Activated T-helper 17 cell treated with anti-CD3 and anti-CD28 coated beads, Interleukin-2, amount 50 U/mL, for 72 hours (primary cell): ENCODE results near the gene ZBTB42. TPM values are rescaled to one million over a fixed set of nuclear protein-coding genes. Genes with fewer than 3 reads are reported as not detected.

Source experiments
- ATAC-seq: fragments of 150-1000 bp; cut with Tn5 transposase; replicated peaks from 2 replicates; pipeline ENCODE4 v1.10.0; 2021; ENCODE audit warnings: mild to moderate bottlenecking, moderate library complexity
- H3K27ac Mint-ChIP-seq: one replicate; pipeline ENCODE4 v1.8.0; 2022; ENCODE audit warnings: mixed read lengths
- H3K27me3 Mint-ChIP-seq: one replicate; pipeline ENCODE4 v1.8.0; 2022; ENCODE audit warnings: mixed read lengths
- H3K36me3 Mint-ChIP-seq: one replicate; pipeline ENCODE4 v1.8.0; 2022; ENCODE audit warnings: low read depth, mild to moderate bottlenecking, mixed read lengths
- H3K4me1 Mint-ChIP-seq: one replicate; pipeline ENCODE4 v1.8.0; 2022; ENCODE audit warnings: mixed read lengths
- H3K4me3 Mint-ChIP-seq: one replicate; pipeline ENCODE4 v1.8.0; 2022; ENCODE audit warnings: mild to moderate bottlenecking, mixed read lengths
- H3K9me3 Mint-ChIP-seq: one replicate; pipeline ENCODE4 v1.8.0; 2022; ENCODE audit warnings: mixed read lengths
- total RNA-seq, 2 donors: library from RNA; stranded (reverse); gene quantifications; one replicate each; pipeline ENCODE4 v1.2.3, GENCODE V29; 2022

Gene ZBTB42
- total RNA-seq = 1 to 10 TPM; 3.0 to 3.2 TPM

DNA sequence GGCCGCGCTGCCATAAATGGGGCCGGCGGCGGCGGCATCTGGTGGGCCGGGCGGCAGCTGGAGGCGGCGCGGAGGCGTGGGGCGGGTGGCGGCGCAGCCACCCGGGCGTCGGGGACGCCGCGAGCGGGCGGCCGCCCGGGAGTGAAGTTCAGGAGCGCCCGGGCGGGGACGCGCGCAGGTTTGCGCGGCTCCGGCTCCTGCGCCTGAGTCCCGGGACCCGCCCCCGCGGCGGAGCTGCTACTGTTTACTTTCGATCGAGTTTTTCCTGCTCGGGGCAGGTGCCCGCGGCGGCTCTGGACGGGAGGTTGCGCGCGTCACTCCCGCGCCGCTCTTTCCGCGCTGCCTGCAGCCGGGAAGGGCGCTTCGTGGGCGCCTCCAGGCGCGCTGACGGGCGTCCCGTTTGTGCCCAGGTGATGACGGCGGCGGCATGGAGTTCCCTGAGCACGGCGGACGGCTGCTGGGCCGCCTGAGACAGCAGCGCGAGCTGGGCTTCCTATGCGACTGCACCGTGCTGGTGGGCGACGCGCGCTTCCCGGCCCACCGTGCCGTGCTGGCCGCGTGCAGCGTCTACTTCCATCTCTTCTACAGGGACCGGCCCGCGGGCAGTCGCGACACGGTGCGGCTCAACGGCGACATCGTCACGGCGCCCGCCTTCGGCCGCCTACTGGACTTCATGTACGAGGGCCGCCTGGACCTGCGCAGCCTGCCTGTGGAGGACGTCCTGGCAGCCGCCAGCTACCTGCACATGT is at the start of gene ZBTB42:
Gene ZBTB42, plus strand, starts transcription at position 331 of the 749 bp plus-strand sequence. Its CDS starts 97 bp downstream, at position 428.
- Mint-ChIP-seq H3K4me3 (peak within 1 kb of the TSS; percentile 77), H3K4me1 (peaks cover 5% of the 10 kb centered on the region), H3K27ac (no peak within 1 kb of the TSS), H3K27me3 (no peaks in the 10 kb centered on the region), H3K9me3 (no peaks in the 10 kb centered on the region), H3K36me3 (no peaks in the 10 kb centered on the region)
- ATAC-seq = peak; percentile 68

DNA sequence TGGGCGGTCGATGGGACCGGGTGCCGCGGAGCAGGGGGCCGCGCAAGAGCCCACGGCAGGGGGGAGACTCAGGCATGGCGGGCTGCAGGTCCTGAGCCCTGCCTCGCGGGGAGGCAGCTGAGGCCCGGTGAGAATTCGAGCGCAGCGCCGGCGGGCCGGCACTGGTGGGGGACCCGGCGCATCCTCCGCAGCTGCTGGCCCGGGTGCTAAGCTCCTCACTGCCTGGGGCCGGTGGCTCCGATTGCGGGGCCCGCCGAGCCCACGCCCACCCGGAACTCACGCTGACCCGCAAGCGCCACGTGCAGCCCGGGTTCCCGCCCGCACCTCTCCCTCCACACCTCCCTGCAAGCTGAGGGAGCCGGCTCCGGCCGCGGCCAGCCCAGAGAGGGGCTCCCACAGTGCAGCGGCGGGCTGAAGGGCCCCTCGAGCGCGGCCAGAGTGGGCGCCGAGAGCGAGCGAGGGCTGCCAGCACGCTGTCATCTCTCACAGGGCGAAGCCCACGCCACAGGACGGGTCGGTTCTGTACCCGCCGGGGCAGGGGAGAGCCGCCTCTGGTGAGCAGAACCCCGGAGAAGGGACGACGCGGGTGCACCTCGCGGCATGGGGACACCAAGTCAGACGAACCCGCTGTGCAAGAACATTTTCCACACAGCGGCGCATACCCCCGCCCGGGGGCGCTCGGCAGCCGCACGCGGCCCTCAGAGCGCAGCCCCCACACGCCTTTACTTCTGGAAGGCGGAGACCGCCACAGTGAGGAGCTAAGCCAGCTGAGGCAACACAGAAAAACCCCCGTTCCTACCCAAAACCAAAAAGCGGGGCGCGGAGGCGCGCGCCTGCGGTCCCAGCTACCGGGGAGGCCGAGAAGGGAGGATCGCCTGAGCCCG is 49.1 kb upstream of the ZBTB42 start:
- Mint-ChIP-seq H3K27ac (peak overlapping the region; percentile 89), H3K4me1 (peaks cover 16% of the 10 kb centered on the region), H3K27me3 (no peaks in the 10 kb centered on the region), H3K4me3 (peak overlapping the region; percentile 93), H3K36me3 (peaks cover 23% of the 10 kb centered on the region), H3K9me3 (no peaks in the 10 kb centered on the region)
- no peak for ATAC-seq

DNA sequence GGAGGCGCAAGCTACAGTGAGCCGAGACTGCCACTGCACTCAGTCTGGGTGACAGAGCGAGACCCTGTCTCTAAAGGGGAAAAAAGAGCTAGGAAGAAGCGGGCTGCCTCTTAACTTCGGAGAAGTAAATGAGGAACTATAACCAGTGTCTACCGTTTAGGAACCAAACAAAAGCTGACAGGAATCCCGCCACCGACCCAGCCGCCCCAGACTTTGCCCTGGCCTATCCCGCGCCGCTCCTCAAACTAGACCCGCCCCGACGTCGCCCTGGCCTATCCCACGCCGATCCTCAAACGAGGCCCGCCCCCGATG is 48.5 kb upstream of the ZBTB42 start:
- ATAC-seq = peak; percentile 1
- H3K4me1 Mint-ChIP-seq = peaks cover 16% of the 10 kb centered on the region
- H3K9me3 Mint-ChIP-seq = no peaks in the 10 kb centered on the region
- no peaks in the 10 kb centered on the region for H3K27me3 Mint-ChIP-seq
- H3K27ac Mint-ChIP-seq = peak overlapping the region; percentile 89
- peaks cover 28% of the 10 kb centered on the region for H3K36me3 Mint-ChIP-seq
- H3K4me3 Mint-ChIP-seq = peak overlapping the region; percentile 93

DNA sequence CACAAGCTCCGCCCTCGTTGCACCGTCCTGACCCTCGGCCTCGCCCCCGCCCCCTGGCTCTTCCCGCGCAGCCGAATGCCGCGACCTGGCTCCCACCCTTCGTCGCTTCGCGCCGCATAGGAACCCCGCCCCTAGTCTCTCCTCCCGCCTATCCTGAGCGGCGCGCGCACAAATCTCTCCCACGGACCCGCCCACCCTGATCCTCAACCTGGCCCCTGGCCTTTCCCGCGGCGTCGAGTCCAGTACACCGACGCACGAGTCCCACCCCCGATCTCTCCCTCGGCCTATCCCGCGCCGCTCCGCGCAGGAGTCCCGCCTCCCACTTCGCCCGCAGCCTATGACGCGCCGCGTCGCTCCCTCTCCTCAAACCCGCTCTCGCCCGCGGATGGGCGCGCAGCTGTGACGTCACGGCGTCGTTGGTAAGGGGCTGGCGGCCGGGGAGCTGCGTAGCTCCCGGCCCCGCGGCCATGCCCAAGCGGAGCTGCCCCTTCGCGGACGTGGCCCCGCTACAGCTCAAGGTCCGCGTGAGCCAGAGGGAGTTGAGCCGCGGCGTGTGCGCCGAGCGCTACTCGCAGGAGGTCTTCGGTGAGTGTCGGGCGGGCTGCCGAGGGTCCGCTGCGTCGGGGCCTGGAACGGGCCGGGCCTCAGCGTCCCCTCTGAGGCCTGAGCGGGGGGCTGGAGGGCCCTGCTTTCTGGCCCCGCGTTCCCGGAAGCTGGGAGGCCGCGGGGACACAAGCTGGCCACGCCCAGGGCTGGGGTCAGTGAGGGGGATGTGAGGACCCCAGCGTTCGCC is 48.0 kb upstream of the ZBTB42 start, which contains the start of gene SIVA1:
Gene SIVA1, plus strand, starts transcription at position 413 of the 793 bp plus-strand sequence. Its CDS starts 55 bp downstream, at position 468.
- Mint-ChIP-seq H3K4me3 (peak within 1 kb of the TSS; percentile 93), H3K27me3 (no peaks in the 10 kb centered on the region), H3K9me3 (no peaks in the 10 kb centered on the region), H3K4me1 (peaks cover 16% of the 10 kb centered on the region), H3K27ac (peak within 1 kb of the TSS; percentile 89), H3K36me3 (peaks cover 34% of the 10 kb centered on the region)
- peak; percentile 94 for ATAC-seq

DNA sequence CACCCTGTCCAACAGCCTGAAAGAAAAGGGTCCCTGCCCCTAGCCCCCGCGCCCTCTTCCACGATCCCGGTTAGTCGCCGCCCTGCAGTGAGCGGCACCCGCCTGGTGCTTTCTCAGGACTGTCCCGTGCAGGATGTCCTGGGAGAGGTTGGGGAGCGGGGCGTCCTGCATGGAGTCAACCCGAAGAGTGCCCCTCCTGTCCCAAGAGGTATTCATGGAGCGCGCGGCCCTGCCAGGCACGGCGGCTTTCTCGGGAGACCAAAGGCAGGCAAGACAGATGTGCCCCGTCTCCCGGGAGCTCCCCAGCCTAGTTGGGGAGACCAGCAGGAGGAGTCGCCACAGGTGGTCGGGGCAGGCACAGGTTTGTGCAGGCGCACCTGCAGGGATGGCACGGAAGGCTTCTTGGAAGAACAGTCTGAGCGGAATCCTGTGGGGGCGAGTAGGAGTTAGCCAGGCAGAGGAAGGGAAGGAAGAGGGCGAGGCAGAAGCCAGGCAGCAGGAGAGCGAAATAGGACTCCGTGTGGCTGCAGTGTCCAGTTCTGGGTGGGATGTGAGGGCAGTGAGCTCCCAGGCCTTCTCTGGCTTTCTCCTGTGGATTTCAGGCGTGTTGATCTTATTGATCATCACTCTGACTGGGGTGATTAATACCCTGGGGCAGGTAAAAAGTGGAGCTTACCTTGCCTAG is 47.2 kb upstream of the ZBTB42 start:
- Mint-ChIP-seq H3K4me3 (peak overlapping the region; percentile 93), H3K27me3 (no peaks in the 10 kb centered on the region), H3K36me3 (peaks cover 41% of the 10 kb centered on the region), H3K27ac (peak overlapping the region; percentile 89), H3K4me1 (peaks cover 16% of the 10 kb centered on the region), H3K9me3 (no peaks in the 10 kb centered on the region)
- ATAC-seq = no peak

DNA sequence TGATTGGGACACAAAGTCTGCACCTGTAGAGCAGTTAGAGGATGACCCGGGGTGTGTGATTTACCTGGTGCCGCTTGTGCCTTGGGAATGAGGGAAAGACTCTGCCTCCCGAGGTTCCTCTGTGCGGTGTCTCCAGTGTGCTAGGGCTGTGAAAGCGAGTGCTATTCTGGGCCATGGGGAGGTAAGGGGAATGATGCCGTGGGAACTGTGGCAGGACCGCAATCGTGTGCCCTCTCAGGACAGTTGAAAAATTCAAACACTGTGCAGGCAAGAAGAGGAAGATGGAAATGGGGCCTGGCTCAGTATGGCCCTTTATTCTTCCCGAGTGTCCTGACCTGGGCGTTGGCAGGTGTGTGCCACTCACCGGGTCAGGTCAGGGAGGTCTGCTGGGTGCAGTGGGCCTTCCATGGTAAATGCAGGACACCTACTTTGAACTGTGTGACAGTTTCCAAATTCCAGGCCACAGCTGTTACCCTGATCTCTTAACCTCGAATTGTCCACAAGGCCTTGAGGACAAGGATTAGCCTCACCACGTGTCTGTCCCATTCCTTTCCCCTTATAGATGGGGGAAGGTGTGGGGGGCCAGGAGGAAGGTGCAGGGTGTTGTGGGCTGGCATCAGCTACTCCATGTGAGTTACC is 46.6 kb upstream of the ZBTB42 start:
- Mint-ChIP-seq H3K4me1 (peaks cover 16% of the 10 kb centered on the region), H3K36me3 (peaks cover 48% of the 10 kb centered on the region), H3K9me3 (no peaks in the 10 kb centered on the region), H3K27me3 (no peaks in the 10 kb centered on the region), H3K4me3 (peak overlapping the region; percentile 93), H3K27ac (peak overlapping the region; percentile 89)
- no peak for ATAC-seq

DNA sequence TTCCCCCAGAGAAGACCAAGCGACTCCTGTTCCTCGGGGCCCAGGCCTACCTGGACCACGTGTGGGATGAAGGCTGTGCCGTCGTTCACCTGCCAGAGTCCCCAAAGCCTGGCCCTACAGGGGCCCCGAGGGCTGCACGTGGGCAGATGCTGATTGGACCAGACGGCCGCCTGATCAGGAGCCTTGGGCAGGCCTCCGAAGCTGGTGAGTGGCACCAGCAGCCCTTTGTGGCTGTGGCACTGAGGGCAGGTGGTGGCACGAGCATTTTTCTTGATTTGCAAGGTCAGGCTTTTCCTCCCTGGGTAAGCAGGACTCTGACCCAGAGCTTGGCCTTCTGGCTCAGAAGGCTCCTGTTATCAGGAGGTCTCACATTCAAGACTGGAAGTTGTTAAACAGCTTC is 45.3 kb upstream of the ZBTB42 start:
- Mint-ChIP-seq H3K36me3 (peaks cover 59% of the 10 kb centered on the region), H3K9me3 (no peaks in the 10 kb centered on the region), H3K4me1 (peaks cover 16% of the 10 kb centered on the region), H3K27me3 (no peaks in the 10 kb centered on the region), H3K4me3 (no peak overlapping the region), H3K27ac (no peak overlapping the region)
- ATAC-seq = no peak

DNA sequence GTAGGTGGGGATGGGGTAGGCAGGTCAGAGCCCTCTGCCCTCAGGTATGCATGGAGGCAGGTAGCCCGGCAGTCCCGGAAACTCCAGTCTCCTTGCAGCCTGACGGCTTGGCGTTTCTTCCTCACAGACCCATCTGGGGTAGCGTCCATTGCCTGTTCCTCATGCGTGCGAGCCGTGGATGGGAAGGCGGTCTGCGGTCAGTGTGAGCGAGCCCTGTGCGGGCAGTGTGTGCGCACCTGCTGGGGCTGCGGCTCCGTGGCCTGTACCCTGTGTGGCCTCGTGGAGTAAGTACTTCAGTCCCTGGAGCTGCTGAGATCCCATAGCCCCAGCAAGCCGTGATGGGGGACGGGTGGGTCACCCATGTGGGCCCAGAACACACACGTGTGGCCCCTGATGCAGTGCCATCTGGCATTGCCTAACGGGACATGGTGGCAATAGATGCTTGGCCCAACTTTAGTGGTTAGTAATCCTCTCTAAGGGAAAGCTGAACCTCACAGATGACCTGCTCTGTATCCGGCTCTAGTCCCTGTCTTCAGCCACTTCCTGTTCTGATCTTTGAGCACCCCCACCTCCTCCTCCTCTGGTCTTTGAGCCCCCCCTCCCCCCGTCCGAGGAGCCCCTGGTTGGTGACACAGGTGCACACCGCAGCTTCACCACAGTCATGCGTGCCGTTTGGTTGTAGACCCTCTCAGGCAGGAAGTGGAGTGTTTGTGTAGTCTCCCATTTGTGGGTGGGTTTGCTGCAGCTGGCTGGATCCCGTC is 44.2 kb upstream of the ZBTB42 start:
- H3K36me3 Mint-ChIP-seq = peaks cover 69% of the 10 kb centered on the region
- no peaks in the 10 kb centered on the region for H3K9me3 Mint-ChIP-seq
- H3K4me1 Mint-ChIP-seq = peaks cover 22% of the 10 kb centered on the region
- H3K4me3 Mint-ChIP-seq = no peak overlapping the region
- no peaks in the 10 kb centered on the region for H3K27me3 Mint-ChIP-seq
- no peak for ATAC-seq
- no peak overlapping the region for H3K27ac Mint-ChIP-seq

DNA sequence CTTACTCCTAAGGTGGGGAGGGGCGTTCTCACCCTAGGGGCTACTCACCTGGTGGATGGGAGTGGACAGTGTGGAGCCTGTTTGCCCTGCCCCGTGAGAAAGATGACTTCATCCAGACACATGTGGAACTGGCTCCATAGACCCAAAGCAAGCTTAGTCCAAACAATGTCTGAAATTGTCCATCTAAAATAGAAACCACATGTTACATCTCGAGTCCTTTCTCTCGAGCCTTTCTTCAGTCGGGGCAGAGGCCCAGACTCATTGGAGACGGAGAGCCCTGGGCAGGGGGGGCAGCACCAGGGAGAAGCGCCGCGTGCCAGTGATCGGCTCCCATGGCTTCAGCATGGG is 43.7 kb upstream of the ZBTB42 start:
- Mint-ChIP-seq H3K36me3 (peaks cover 75% of the 10 kb centered on the region), H3K27ac (no peak overlapping the region), H3K4me1 (peaks cover 22% of the 10 kb centered on the region), H3K9me3 (no peaks in the 10 kb centered on the region), H3K4me3 (no peak overlapping the region), H3K27me3 (no peaks in the 10 kb centered on the region)
- ATAC-seq = no peak

DNA sequence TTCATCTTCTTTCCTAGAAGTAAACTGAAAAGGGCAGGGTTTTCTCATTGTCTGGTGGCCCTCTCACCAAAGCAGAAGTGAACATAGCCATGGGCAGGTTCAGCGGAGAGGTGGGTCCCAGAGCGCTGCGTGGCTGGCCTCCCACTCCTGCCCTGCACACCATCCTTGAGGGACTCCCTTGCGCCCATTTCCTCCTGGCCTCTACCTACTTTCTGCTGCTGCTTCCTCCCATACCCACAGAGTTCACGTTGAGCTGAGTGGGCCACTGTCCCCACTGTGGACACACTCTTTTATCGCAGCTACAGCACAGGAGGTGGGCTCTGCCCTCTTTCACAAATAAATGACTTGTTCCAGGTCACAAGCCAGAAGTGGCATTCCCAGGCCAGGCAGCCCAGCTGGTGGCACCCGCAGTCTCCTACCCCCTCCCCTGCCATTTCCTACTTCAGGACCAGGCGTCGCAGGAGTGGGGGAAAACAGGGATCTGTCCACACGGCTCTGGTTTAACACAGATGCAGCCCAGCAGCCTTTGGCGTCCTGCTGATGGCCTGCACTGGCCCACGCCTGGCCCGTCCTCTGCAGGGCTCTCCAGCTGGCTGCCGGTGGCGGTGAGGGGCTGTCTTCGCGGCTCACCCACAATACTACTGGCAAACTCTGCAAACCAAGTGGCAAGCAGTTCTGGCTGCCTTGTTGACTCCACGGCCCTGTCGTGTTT is 43.1 kb upstream of the ZBTB42 start:
- H3K4me1 Mint-ChIP-seq = peaks cover 22% of the 10 kb centered on the region
- no peak overlapping the region for H3K4me3 Mint-ChIP-seq
- H3K27me3 Mint-ChIP-seq = no peaks in the 10 kb centered on the region

DNA sequence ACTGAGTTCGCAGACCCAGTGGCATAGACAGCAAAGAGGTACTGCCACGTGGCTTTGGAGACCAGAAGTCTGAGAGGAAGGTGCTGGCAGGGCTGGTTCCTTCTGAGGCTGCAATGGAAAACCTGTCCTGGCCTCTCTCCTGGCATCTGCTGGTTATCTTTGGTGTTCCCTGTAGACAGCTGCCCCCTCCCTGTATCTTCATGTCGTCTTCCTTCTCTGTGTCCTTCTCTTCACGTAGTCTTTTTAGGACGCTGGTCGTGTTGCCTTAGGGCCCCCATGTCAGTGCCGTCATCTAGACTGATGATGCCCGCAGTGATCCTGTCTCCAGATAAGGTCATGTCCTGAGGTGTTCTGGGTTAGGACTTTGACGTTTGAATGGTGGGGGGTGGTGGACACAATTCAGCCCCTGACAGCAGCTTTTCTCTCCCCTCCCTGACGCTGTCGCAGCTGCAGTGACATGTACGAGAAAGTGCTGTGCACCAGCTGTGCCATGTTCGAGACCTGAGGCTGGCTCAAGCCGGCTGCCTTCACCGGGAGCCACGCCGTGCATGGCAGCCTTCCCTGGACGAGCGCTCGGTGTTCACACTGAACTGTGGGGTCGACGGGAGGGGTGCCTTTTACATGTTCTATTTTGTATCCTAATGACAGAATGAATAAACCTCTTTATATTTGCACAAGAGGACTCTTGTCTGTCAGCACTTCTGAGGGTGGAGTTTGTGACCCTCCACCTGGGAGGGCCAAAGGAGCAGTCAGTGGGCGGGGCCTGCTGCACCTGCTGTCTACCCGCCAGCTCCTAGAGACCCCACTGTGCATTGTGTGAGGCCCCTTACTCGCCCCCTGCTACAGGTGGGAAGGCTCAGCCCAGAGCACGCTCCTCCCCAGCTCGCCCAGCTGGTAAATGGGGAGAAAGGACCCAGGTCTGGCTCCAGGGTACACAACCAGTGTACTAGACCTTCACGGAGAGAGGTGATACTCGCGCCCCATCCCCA is 41.6 kb upstream of the ZBTB42 start:
- H3K9me3 Mint-ChIP-seq = no peaks in the 10 kb centered on the region
- H3K36me3 Mint-ChIP-seq = peaks cover 64% of the 10 kb centered on the region
- ATAC-seq = no peak
- no peak overlapping the region for H3K27ac Mint-ChIP-seq
- H3K27me3 Mint-ChIP-seq = no peaks in the 10 kb centered on the region
- H3K4me1 Mint-ChIP-seq = peaks cover 15% of the 10 kb centered on the region
- H3K4me3 Mint-ChIP-seq = no peak overlapping the region

More for the DNA sequence above, 43.1 kb upstream of the ZBTB42 start:
- no peaks in the 10 kb centered on the region for H3K9me3 Mint-ChIP-seq
- H3K27ac Mint-ChIP-seq = no peak overlapping the region
- ATAC-seq = no peak
- H3K36me3 Mint-ChIP-seq = peaks cover 76% of the 10 kb centered on the region

DNA sequence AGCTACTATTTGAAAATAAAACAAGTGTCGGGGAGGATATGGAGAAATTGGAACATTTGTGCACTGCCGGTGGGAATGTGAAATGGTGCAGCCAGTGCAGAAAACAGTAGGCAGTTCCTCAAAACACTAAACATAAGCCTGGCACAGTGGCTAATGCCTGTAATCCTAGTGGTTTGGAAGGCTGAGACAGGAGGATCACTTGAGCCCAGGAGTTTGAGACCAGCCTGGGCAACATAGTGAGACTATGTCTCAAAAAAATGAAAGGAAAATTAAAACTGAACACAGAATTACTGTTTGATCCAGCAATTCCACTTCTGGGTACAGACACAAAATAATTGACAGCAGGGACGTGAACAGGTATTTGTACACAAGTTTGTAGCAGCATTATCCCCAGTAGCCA is 35.4 kb upstream of the ZBTB42 start:
- no peak overlapping the region for H3K4me3 Mint-ChIP-seq
- H3K27me3 Mint-ChIP-seq = no peaks in the 10 kb centered on the region
- H3K27ac Mint-ChIP-seq = no peak overlapping the region
- H3K4me1 Mint-ChIP-seq = peaks cover 7% of the 10 kb centered on the region
- no peaks in the 10 kb centered on the region for H3K9me3 Mint-ChIP-seq
- H3K36me3 Mint-ChIP-seq = peaks cover 26% of the 10 kb centered on the region
- ATAC-seq = no peak
